PC-3 (cell line): Measurements from ENCODE around the gene AKIRIN1.

Experiments used
- EZH2 ChIP-seq: fragments of 300-600 bp; sonication (generic); IDR thresholded peaks from one replicate; pipeline ENCODE4 v1.6.1; 2017; ENCODE audit warnings: antibody characterized with exemption, mild to moderate bottlenecking, low read length; ENCODE audit not compliant: unreplicated experiment
- TF ChIP-seq, protein P1 (sequence below): fragments of 300-600 bp; sonication (generic); conservative IDR thresholded peaks from 2 replicates; pipeline ENCODE4 v1.5.1; 2017; ENCODE audit warnings: antibody characterized with exemption, low read depth, mild to moderate bottlenecking, low read length

DNA sequence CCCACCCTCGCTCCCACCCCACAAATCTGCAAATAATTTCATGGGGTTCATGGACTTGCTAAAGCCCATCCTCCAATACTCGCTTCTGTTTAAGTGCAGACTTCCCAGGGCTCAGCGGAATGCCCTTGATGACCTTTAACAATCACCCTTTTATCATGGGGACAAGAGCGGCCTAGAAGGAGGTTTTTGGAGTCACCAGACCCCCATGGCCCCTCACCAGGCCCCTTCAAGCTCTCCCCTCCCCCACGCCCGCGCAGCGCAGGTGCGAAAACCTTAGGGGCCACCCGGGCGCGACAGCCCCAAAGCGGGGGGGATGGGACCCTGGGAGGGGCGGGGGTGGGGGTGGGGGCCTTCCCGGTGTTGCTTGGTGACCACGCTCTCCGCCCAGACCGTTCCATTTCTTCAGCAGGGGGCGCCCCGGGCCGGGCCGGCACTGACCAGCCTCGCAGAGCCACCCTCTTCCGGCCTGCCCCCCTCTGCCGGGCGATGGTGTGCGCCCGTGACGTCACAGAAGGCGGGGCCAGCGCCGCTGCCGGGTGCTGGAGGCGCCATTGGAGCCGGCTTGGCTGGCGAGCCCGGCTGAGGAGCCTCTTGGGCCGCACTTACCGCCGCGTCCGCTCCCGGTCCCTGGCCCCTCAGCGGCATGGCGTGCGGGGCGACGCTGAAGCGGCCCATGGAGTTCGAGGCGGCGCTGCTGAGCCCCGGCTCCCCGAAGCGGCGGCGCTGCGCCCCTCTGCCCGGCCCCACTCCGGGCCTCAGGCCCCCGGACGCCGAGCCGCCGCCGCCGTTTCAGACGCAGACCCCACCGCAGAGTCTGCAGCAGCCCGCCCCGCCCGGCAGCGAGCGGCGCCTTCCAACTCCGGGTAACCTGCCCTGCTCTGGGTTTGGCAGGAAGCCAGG is at the start of gene AKIRIN1:
- TF ChIP-seq, protein P1, sequence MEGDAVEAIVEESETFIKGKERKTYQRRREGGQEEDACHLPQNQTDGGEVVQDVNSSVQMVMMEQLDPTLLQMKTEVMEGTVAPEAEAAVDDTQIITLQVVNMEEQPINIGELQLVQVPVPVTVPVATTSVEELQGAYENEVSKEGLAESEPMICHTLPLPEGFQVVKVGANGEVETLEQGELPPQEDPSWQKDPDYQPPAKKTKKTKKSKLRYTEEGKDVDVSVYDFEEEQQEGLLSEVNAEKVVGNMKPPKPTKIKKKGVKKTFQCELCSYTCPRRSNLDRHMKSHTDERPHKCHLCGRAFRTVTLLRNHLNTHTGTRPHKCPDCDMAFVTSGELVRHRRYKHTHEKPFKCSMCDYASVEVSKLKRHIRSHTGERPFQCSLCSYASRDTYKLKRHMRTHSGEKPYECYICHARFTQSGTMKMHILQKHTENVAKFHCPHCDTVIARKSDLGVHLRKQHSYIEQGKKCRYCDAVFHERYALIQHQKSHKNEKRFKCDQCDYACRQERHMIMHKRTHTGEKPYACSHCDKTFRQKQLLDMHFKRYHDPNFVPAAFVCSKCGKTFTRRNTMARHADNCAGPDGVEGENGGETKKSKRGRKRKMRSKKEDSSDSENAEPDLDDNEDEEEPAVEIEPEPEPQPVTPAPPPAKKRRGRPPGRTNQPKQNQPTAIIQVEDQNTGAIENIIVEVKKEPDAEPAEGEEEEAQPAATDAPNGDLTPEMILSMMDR = no peak
- TF ChIP-seq EZH2 = no peak
